Activated CD8-positive, alpha-beta T cell treated with anti-CD3 and anti-CD28 coated beads for 36 hours (primary cell): Measurements from ENCODE around the gene MYO5B. TPM values are rescaled to one million over a fixed set of nuclear protein-coding genes. Genes with fewer than 3 reads are reported as not detected.

ENCODE experiments used
- ATAC-seq: fragments of 200-7000 bp; cut with Tn5 transposase; one replicate; pipeline ENCODE4 v1.10.0; 2021; ENCODE audit warnings: mild to moderate bottlenecking, moderate library complexity
- CTCF ChIA-PET: fragments of 350-600 bp; sonication (Branson Sonifier 250); formaldehyde crosslinking; loops from one replicate; lab custom pipeline; 2021; ENCODE audit warnings: antibody characterized with exemption; lab: Charles Lee
- POLR2A ChIA-PET: fragments of 350-600 bp; sonication (Branson Sonifier 250); formaldehyde crosslinking; loops from one replicate; lab custom pipeline; 2021; ENCODE audit warnings: antibody characterized with exemption; lab: Charles Lee
- DNase-seq: peaks from one replicate; pipeline ENCODE4 v3.0.0-alpha.2; 2020
- H3K27ac Mint-ChIP-seq: one replicate; pipeline ENCODE4 v1.8.0; 2021; ENCODE audit warnings: mild to moderate bottlenecking, mixed read lengths
- H3K27me3 Mint-ChIP-seq: one replicate; pipeline ENCODE4 v1.8.0; 2021; ENCODE audit warnings: mixed read lengths
- H3K36me3 Mint-ChIP-seq: one replicate; pipeline ENCODE4 v1.8.0; 2021; ENCODE audit warnings: low read depth, mixed read lengths
- H3K4me1 Mint-ChIP-seq: one replicate; pipeline ENCODE4 v1.8.0; 2021; ENCODE audit warnings: low read depth, mixed read lengths
- H3K4me3 Mint-ChIP-seq: one replicate; pipeline ENCODE4 v1.8.0; 2021; ENCODE audit warnings: mild to moderate bottlenecking, moderate library complexity, mixed read lengths
- H3K9me3 Mint-ChIP-seq: one replicate; pipeline ENCODE4 v1.8.0; 2021; ENCODE audit warnings: mixed read lengths
- intact Hi-C: fragments of 100-400 bp; cut with micrococcal nuclease; formaldehyde crosslinking; loops from one replicate; pipeline ENCODE4 v1.10.0; 2022
- total RNA-seq, 2 experiments: library from RNA; stranded (reverse); gene quantifications; one replicate each; pipeline ENCODE4 v1.2.3, GENCODE V29; 2021
- TF ChIP-seq, protein P1 (sequence below): fragments of 200-600 bp; IDR thresholded peaks from one replicate; pipeline ENCODE4 v1.8.0; 2022; ENCODE audit warnings: antibody characterized with exemption, mild to moderate bottlenecking

The MYO5B gene
- total RNA-seq, 2 experiments from 2014 or later = 0.09 TPM; not detected in 1

DNA sequence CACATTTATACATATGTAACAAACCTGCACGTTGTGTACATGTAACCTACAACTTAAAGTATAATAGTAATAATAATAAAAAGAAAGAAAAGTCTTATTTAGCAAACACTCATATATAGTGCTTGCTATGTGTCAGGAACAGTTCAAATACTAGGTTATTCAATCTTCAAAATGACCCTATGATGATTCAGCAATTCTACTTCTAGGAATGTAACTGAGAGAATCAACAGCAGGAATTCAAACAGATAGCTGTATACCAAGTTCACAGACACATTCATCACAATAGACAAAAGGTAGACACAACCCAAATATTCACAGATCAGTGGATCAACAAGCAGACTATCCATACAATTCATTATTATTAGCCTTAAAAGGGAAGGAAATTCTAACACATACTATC is 69.5 kb downstream of the MYO5B start:
- ChIA-PET CTCF (no interaction called here), POLR2A (no interaction called here)
- no peak for ATAC-seq
- H3K4me1 Mint-ChIP-seq = no peaks in the 10 kb centered on the region
- DNase-seq = no peak
- peaks cover 14% of the 10 kb centered on the region for H3K27me3 Mint-ChIP-seq
- TF ChIP-seq, protein P1, sequence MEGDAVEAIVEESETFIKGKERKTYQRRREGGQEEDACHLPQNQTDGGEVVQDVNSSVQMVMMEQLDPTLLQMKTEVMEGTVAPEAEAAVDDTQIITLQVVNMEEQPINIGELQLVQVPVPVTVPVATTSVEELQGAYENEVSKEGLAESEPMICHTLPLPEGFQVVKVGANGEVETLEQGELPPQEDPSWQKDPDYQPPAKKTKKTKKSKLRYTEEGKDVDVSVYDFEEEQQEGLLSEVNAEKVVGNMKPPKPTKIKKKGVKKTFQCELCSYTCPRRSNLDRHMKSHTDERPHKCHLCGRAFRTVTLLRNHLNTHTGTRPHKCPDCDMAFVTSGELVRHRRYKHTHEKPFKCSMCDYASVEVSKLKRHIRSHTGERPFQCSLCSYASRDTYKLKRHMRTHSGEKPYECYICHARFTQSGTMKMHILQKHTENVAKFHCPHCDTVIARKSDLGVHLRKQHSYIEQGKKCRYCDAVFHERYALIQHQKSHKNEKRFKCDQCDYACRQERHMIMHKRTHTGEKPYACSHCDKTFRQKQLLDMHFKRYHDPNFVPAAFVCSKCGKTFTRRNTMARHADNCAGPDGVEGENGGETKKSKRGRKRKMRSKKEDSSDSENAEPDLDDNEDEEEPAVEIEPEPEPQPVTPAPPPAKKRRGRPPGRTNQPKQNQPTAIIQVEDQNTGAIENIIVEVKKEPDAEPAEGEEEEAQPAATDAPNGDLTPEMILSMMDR = no peak
- H3K9me3 Mint-ChIP-seq = no peaks in the 10 kb centered on the region
- no peaks in the 10 kb centered on the region for H3K36me3 Mint-ChIP-seq
- intact Hi-C loops = no loop called here
- H3K4me3 Mint-ChIP-seq = no peak overlapping the region
- H3K27ac Mint-ChIP-seq = no peak overlapping the region

DNA sequence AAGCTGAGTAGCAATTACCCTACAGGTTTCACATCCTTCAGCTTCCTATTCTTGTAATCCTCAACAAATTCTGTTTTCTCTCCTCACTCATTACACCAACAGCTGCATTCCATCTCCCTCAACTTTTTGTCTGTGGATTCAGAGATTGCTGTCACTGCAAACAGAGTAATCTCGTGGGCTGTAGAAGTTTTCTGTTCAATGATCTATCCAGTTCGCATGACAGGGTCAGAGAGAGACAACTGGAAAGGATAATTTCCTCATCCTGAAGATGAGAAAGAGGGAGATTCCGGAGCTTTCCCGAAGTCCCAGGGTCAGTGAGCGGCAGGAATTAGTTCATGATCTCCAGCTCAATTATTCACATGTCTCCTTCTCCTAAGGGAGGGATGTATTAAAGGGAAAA is 75.7 kb downstream of the MYO5B start:
- TF ChIP-seq, protein P1 = no peak

DNA sequence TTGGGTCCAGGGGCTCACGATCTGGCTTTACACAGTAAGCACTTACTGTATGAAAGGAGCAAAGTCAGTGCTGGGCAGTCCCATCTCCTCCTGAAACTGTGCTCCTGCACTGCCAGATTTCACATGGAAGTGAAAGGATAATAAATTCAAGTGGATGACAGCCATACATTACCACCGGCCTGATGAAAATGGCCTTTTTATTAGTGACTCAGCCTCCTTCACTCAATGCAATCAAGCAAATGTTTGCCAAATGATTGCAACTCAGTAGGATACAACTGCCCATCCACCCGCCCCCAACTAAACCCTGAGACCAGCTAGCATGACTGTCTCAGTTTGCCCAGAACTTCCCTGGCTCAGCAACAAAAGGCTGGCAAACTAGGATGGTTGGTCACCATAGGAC is 77.1 kb downstream of the MYO5B start:
- Mint-ChIP-seq H3K9me3 (no peaks in the 10 kb centered on the region), H3K36me3 (no peaks in the 10 kb centered on the region), H3K4me3 (no peak overlapping the region), H3K27ac (no peak overlapping the region), H3K27me3 (no peaks in the 10 kb centered on the region), H3K4me1 (no peaks in the 10 kb centered on the region)
- CTCF ChIA-PET = interaction anchor here (0.6 kb wide), 1 partner anchor 20 kb away, joined by 4 read pairs; no protein-coding TSS in a partner anchor
- intact Hi-C loops = no loop called here
- ATAC-seq = no peak
- POLR2A ChIA-PET = interaction anchor here (0.6 kb wide), 2 partner anchors 151 to 1951 kb away, joined by 3 read pairs; no protein-coding TSS in a partner anchor
- TF ChIP-seq, protein P1 = no peak
- DNase-seq = no peak

More for the DNA sequence above, 75.7 kb downstream of the MYO5B start:
- Mint-ChIP-seq H3K27ac (no peak overlapping the region), H3K4me3 (no peak overlapping the region), H3K27me3 (peaks cover under 1% of the 10 kb centered on the region), H3K36me3 (no peaks in the 10 kb centered on the region), H3K4me1 (no peaks in the 10 kb centered on the region), H3K9me3 (no peaks in the 10 kb centered on the region)
- ATAC-seq (no peak), DNase-seq (no peak)
- ChIA-PET CTCF (no interaction called here), POLR2A (no interaction called here)
- intact Hi-C loops = no loop called here

DNA sequence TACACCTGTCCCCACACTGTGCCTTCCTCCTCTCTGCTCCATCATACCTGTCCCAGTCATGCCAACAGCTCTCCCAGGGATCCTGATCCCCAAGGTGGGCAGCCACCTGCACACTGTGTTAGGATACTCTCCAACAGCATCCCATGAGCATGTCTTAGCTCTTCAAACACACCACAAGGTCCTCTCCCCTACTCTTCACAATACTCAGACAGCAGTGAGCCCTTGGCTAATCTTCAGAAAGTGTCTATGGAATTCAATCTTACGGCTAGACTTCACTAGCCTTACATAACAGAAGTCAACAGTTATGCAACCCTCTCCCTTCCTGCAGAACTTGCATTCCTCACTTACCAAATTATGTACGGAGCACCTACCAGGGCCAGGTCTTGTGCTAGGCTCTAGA is 79.9 kb downstream of the MYO5B start:
- no peaks in the 10 kb centered on the region for H3K36me3 Mint-ChIP-seq
- H3K4me1 Mint-ChIP-seq = no peaks in the 10 kb centered on the region
- H3K4me3 Mint-ChIP-seq = no peak overlapping the region
- ATAC-seq (no peak), DNase-seq (no peak)
- peaks cover 5% of the 10 kb centered on the region for H3K27me3 Mint-ChIP-seq
- POLR2A ChIA-PET = no interaction called here
- H3K9me3 Mint-ChIP-seq = no peaks in the 10 kb centered on the region
- TF ChIP-seq, protein P1 = no peak
- intact Hi-C loops = no loop called here
- CTCF ChIA-PET = no interaction called here
- no peak overlapping the region for H3K27ac Mint-ChIP-seq

DNA sequence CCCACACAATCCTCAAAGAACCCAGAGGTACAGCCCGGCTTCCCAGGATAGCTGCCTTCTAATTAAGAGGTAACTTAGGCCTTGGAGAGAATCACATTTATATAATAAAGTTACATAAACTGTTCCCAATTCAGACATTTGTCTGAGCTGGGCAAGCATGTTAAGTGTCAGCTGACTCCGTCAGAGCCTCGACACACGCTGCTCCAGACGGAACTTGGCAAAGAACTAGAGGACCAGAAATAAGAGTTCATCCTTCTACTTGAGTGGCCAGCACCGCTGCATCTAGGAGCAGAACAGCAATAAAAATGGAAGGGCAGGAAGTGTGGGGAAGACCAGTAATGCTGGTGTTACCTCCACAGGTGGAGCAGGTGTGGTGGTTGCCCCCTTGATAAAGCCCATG is 80.5 kb downstream of the MYO5B start:
- Mint-ChIP-seq H3K4me1 (no peaks in the 10 kb centered on the region), H3K27ac (no peak overlapping the region), H3K27me3 (peaks cover 8% of the 10 kb centered on the region), H3K4me3 (no peak overlapping the region), H3K9me3 (no peaks in the 10 kb centered on the region), H3K36me3 (no peaks in the 10 kb centered on the region)
- ATAC-seq (no peak), DNase-seq (no peak)
- TF ChIP-seq, protein P1 = no peak
- ChIA-PET CTCF (no interaction called here), POLR2A (no interaction called here)
- intact Hi-C loops = no loop called here
